ENCODE data around the gene DEGS1.

DEGS1 gene

DNA sequence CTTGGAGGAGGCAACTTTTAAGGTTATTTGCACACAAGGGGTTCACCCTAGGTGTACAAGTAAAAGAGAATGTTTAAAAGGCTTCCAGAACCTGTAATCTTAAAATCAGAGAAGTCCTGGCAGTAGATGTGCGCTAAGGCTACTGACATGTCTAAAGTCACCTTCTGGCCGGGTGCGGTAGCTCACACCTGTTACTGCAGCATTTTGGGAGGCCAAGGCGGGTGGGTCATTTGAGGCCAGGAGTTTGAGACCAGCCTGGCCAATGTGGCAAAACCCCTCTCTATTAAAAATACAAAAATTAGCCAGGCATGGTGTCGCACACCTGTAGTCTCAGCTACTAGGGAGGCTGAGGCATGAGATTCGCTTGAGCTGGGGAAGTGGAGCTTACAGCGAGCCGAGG is 20.3 kb upstream of the DEGS1 start:
- Histone ChIP-seq H3K27me3 (replicated peaks; ENCODE audit: insufficient read depth, low read length) (no peaks in the 10 kb centered on the region), H3F3A (ENCODE audit: insufficient read depth, low read length) (no peaks in the 10 kb centered on the region), H3K4me1 (ENCODE audit: low read length) (no peaks in the 10 kb centered on the region), H3K9me2 (replicated peaks; ENCODE audit: insufficient read depth, low read length) (no peaks in the 10 kb centered on the region), H3K27ac (ENCODE audit: low read length) (no peak overlapping the region), H4K20me1 (ENCODE audit: insufficient read depth, low read length) (no peaks in the 10 kb centered on the region), H3K4me2 (ENCODE audit: low read depth, low read length) (no peak overlapping the region), H3K9ac (ENCODE audit: low read length) (no peak overlapping the region), H2AFZ (ENCODE audit: low read length) (no peak overlapping the region), H3K4me3 (ENCODE audit: low read length) (no peak overlapping the region), H3K9me3 (replicated peaks; ENCODE audit: insufficient read depth, low read length) (no peaks in the 10 kb centered on the region), H3K79me2 (ENCODE audit: low read length) (no peaks in the 10 kb centered on the region), H3K36me3 (replicated peaks; ENCODE audit: insufficient read depth, low read length) (peaks cover 9% of the 10 kb centered on the region)
- no peak for DNase-seq
- TF ChIP-seq EZH2 (optimal IDR thresholded peaks at IDR 0.05; ENCODE audit: low read depth, low read length) (no peak), EZH2phosphoT487 (IDR thresholded peaks at IDR 0.05; ENCODE audit: low read length) (no peak), CTCF (IDR thresholded peaks at IDR 0.05; ENCODE audit: low read length) (no peak)

DNA sequence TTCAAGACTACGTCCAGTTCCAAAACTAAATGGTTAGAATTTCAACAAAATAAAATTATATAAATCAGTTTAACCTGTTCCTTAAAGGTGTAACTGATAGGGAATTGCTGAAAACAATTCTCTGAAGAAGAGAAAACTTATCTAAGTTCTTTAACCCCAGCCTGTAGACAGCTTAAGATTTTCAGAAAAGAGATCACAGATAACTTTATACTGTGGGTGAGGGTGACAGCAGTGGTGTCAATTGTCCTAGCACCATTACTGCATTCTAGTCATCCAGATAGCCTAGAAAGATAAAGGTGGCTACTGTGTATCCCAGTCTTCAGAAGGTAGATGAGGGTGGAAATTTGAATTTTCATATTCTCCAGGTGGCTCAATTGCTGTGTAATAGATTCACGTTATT is 19.7 kb upstream of the DEGS1 start:
- peaks cover 6% of the 10 kb centered on the region for H3K36me3 ChIP-seq (replicated peaks; ENCODE audit: insufficient read depth, low read length)
- no peaks in the 10 kb centered on the region for H3K27me3 ChIP-seq (replicated peaks; ENCODE audit: insufficient read depth, low read length)
- TF ChIP-seq EZH2 (optimal IDR thresholded peaks at IDR 0.05; ENCODE audit: low read depth, low read length) (no peak), EZH2phosphoT487 (IDR thresholded peaks at IDR 0.05; ENCODE audit: low read length) (no peak), CTCF (IDR thresholded peaks at IDR 0.05; ENCODE audit: low read length) (no peak)
- H2AFZ ChIP-seq (ENCODE audit: low read length) = no peak overlapping the region
- no peaks in the 10 kb centered on the region for H4K20me1 ChIP-seq (ENCODE audit: insufficient read depth, low read length)
- H3F3A ChIP-seq (ENCODE audit: insufficient read depth, low read length) = no peaks in the 10 kb centered on the region
- no peaks in the 10 kb centered on the region for H3K9me3 ChIP-seq (replicated peaks; ENCODE audit: insufficient read depth, low read length)
- no peak for DNase-seq
- H3K9me2 ChIP-seq (replicated peaks; ENCODE audit: insufficient read depth, low read length) = no peaks in the 10 kb centered on the region
- no peaks in the 10 kb centered on the region for H3K79me2 ChIP-seq (ENCODE audit: low read length)
- no peak overlapping the region for H3K4me2 ChIP-seq (ENCODE audit: low read depth, low read length)
- no peak overlapping the region for H3K27ac ChIP-seq (ENCODE audit: low read length)
- no peak overlapping the region for H3K9ac ChIP-seq (ENCODE audit: low read length)
- no peak overlapping the region for H3K4me3 ChIP-seq (ENCODE audit: low read length)
- no peaks in the 10 kb centered on the region for H3K4me1 ChIP-seq (ENCODE audit: low read length)

GRCh38 chr1:224168859-224169380 is 14.1 kb upstream of the DEGS1 start:
- Histone ChIP-seq H3K27ac (ENCODE audit: low read length) (no peak overlapping the region; the same call in 1 of the 2 replicates), H3K27me3 (replicated peaks; ENCODE audit: insufficient read depth, low read length) (no peaks in the 10 kb centered on the region), H3K4me2 (ENCODE audit: low read depth, low read length) (peak overlapping the region; percentile 65), H2AFZ (ENCODE audit: low read length) (peak overlapping the region; percentile 20; the same call in 1 of the 2 replicates), H3K36me3 (replicated peaks; ENCODE audit: insufficient read depth, low read length) (no peaks in the 10 kb centered on the region), H3K9ac (ENCODE audit: low read length) (no peak overlapping the region; the same call in 1 of the 2 replicates), H3K4me3 (ENCODE audit: low read length) (no peak overlapping the region), H3K4me1 (ENCODE audit: low read length) (peaks cover 15% of the 10 kb centered on the region), H3K9me3 (replicated peaks; ENCODE audit: insufficient read depth, low read length) (no peaks in the 10 kb centered on the region), H3K79me2 (ENCODE audit: low read length) (no peaks in the 10 kb centered on the region), H4K20me1 (ENCODE audit: insufficient read depth, low read length) (no peaks in the 10 kb centered on the region), H3K9me2 (replicated peaks; ENCODE audit: insufficient read depth, low read length) (no peaks in the 10 kb centered on the region), H3F3A (ENCODE audit: insufficient read depth, low read length) (peaks cover 8% of the 10 kb centered on the region)
- DNase-seq = peak; percentile 79
- TF ChIP-seq EZH2phosphoT487 (IDR thresholded peaks at IDR 0.05; ENCODE audit: low read length) = no peak
- TF ChIP-seq CTCF (IDR thresholded peaks at IDR 0.05; ENCODE audit: low read length) = no peak
- TF ChIP-seq EZH2 (optimal IDR thresholded peaks at IDR 0.05; ENCODE audit: low read depth, low read length) = no peak

Measured in MM.1S (cell line).